A673 (cell line): Measurements from ENCODE around the gene FLVCR2.

ENCODE experiments used
- CTCF ChIP-seq: fragments of 300-800, 200-600 bp; sonication (generic); conservative IDR thresholded peaks from 2 replicates; pipeline ENCODE4 v1.5.1; 2017; ENCODE audit warnings: low read depth, mild to moderate bottlenecking, antibody characterized with exemption, low read length, moderate library complexity, mixed read lengths
- EZH2 ChIP-seq: fragments of 200-600 bp; sonication (generic); IDR thresholded peaks from 2 replicates; pipeline ENCODE4 v1.6.1; 2017; ENCODE audit warnings: borderline replicate concordance, low read depth, mild to moderate bottlenecking, mixed read lengths, antibody characterized with exemption, low read length; ENCODE audit not compliant: poor library complexity, severe bottlenecking

- no peak for TF ChIP-seq CTCF
- TF ChIP-seq EZH2: no peak
Measured at GRCh38 chr14:75607842-75608640, 29.6 kb downstream of the FLVCR2 start.
